Mesodermal cell (in vitro differentiated cells): Measurements from ENCODE around the gene MSRB1.

Experiments
- H3K27ac ChIP-seq: 2 replicates; pipeline ENCODE4 v1.7.0; 2013; ENCODE audit warnings: mild to moderate bottlenecking, low read depth, low read length, moderate library complexity; ENCODE audit not compliant: severe bottlenecking
- H3K36me3 ChIP-seq: 2 replicates; pipeline ENCODE4 v1.7.1; 2013; ENCODE audit warnings: mild to moderate bottlenecking, low read length, moderate library complexity; ENCODE audit not compliant: control insufficient read depth, insufficient read depth
- H3K4me1 ChIP-seq: one replicate; pipeline ENCODE4 v1.7.1; 2013; ENCODE audit warnings: mild to moderate bottlenecking, low read length; ENCODE audit not compliant: insufficient read depth, control insufficient read depth, poor library complexity, severe bottlenecking
- H3K4me3 ChIP-seq: 2 replicates; pipeline ENCODE4 v1.7.0; 2013; ENCODE audit warnings: low read length, control low read depth, mild to moderate bottlenecking; ENCODE audit not compliant: insufficient read depth, poor library complexity, severe bottlenecking; ENCODE audit errors: extremely low read depth
- H3K9me3 ChIP-seq: 2 replicates; pipeline ENCODE4 v1.7.1; 2013; ENCODE audit warnings: mild to moderate bottlenecking, low read length, moderate library complexity; ENCODE audit not compliant: control insufficient read depth
- WGBS, 2 experiments: methylation state at CpG; one replicate each; pipeline ENCODE4 v1.1.5; 2013; ENCODE audit warnings: missing lambda C conversion rate in 2 of 2; ENCODE audit not compliant: insufficient coverage in 2 of 2; 5-methylcytosine and 5-hydroxymethylcytosine counted together

MSRB1 gene

DNA sequence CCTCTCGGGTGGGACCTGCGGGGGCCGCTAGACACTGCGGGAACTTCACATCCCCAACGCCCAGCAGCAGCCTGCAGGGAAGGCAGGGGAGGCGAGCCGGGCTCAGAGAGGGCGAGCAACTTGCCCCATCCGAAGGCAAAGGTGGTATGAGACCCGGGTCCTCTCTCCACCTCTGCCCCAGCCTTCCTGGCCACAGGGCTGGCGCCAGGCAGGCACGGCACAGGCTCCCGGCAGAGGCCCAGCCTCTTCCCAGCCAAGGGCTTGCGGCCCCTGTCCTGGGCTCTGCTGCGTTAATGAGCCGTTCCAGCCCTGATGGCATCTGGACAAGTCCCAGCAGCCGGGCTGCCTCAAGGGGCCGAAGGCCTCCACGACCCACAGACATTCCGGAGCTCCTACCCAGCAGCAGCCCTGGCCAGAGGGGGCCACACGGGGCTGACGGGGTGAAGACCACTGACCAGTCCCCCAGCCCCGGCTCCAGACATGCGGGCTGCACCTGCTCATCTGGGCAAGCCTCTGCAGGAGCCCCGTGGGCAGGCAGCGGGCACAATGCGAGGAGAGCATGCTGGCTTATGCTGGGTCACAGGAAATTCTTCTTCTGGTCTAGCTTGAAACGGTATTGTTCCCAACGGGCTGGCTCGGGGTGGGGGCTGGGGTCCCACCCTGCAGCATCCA, 23.5 kb downstream of the MSRB1 start:
- Histone ChIP-seq H3K36me3 (no peaks in the 10 kb centered on the region), H3K9me3 (no peaks in the 10 kb centered on the region), H3K4me3 (no peak overlapping the region), H3K4me1 (peaks cover 4% of the 10 kb centered on the region), H3K27ac (no peak overlapping the region)
- WGBS, 2 experiments = 42 to 46% methylated on average over 27 to 28 of the region's 30 CpGs

DNA sequence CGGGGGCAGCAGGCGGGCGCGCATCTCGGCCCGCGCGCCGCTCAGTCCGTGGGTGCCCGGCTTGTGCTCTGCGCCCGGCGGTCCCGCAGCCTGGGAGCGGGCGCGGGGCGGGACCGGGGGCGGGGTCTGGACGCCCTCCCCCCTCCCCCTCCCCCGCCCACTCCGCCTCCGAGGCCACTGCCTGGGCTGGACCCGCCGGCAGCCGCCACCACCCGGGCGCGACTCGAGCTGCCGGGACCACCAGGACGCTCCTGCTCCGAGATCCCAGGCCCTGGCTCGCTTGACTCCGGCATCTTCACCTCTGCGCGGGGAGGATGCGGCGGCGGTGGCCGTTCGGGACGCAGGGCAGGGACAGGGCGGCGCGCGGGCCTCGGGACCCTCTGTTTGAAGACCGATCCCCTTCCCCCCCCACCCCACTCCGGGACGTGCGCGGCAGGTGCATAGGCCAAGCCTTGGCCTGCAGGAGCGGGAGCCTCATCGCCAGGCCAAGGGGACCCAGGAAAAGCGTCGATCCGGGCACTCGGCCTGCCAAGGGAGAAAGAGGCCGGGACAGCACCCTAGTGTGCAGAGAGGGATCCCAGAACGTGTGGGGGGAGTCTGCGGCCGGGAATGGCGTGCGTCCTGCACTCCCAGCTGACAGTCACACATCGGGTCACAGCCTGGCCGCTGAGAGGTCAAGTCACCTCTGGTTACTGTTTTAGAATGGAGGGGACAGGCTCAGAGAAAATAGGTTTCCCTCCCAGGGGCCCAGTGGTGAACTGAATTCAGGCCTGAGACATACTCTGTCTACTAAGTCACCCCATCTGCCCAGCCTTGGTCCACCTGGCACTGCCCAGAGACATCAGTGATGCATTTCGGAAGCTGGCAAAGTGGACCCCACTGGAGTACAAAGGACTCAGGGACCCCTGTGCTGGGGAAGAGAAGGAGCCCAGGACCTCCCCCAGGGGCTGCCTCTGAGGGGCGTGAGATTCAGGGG, 24.4 kb downstream of the MSRB1 start, which contains the start of gene HS3ST6:
Gene HS3ST6 (minus strand): TSS at position 65 of the 976 bp plus-strand sequence. CDS start 92 bp downstream, outside the sequence.
- Histone ChIP-seq H3K36me3 (no peaks in the 10 kb centered on the region), H3K9me3 (no peaks in the 10 kb centered on the region), H3K27ac (no peak within 1 kb of the TSS), H3K4me1 (peaks cover 4% of the 10 kb centered on the region), H3K4me3 (peak within 1 kb of the TSS; percentile 19)
- 8 to 10% methylated on average over 33 to 40 of the region's 71 CpGs for WGBS, 2 experiments

DNA sequence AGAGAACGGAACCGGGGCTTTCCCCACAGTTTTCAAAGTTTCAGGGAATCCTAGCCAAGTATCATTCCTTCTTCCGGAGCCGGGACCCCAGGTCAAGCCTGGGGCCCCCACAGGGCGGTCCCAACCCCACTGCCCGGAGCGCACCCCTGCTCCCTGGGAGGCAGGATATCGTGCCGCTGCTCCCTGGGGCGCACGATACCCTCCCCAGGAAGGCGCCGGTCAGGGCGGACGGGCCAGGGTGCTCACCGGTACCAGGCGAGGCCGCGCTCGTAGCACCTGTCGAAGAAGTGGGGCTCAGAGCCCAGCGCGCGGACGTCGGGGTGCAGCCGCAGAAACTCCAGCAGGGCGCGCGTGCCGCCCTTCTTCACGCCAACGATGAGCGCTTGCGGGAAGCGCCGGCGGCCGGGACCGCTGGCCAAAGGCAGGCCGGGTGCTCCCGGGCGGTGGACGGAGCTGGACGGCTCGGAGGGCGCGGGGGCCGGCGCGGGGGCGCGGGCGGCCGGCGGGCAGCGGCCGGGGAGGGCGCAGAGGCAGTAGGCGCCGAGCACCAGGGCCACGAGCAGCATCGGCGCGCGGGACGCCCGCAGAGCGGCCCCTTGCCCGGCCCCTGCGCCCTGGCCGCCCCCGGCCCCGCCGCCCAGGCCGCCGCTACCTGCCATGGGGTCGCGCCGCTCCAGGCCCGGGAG, 25.2 kb downstream of the MSRB1 start:
- Histone ChIP-seq H3K9me3 (no peaks in the 10 kb centered on the region), H3K4me3 (peak overlapping the region; percentile 19), H3K27ac (no peak overlapping the region), H3K36me3 (no peaks in the 10 kb centered on the region), H3K4me1 (peaks cover 6% of the 10 kb centered on the region)
- WGBS, 2 experiments = 3% methylated on average over 67 to 68 of the region's 81 CpGs

DNA sequence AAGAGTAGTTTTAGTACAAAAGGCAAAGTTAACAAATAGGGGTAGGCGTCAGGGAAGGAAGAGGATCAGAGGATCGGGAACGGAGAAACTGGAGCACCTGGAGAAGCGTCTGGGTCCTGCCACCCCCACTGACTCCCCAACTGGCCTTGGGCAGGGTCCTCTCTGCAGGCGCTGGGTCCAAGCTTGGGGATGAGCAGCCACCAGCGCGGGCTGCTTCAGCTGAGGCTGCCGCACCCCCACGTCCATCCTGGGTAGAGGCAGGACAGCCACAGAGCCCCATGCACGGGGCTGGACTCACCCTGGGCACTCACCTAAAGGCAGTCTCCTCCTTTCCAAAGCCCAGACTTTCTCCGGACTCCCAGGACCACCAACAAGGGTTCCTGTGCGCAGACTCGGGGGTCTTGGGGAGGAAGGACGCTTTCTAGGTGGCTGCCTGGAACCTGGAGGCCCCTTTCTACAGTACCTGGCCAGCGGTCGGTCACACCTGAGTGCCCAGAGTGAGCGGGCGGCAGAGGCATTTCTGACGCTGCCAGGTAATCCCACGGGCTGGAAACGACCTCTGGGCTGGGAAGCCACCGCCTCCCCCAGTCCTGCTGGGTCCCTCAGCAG, 25.8 kb downstream of the MSRB1 start:
- H3K4me1 ChIP-seq = peaks cover 6% of the 10 kb centered on the region
- no peaks in the 10 kb centered on the region for H3K9me3 ChIP-seq
- 7 to 16% methylated on average over 19 to 20 of the region's 22 CpGs for WGBS, 2 experiments
- no peak overlapping the region for H3K27ac ChIP-seq
- no peaks in the 10 kb centered on the region for H3K36me3 ChIP-seq
- no peak overlapping the region for H3K4me3 ChIP-seq

DNA sequence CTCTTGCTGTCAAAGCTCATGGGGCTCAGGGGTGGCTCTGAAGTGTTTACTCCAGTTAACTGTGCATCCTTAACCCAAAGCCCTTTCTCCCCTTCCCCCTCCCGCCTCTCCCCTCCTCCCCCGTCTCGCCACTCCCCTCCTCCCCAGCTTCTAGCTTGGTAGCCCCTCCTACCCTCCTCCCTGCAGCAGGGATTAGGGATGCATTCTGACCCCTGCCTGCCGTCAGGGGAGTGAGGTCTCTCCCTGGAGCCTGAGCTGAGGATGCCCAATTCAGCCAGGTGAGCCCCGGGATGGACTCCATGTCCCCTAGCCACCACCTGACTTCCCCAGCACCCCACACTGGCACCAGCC, 26.4 kb downstream of the MSRB1 start:
- Histone ChIP-seq H3K4me1 (peaks cover 6% of the 10 kb centered on the region), H3K36me3 (no peaks in the 10 kb centered on the region), H3K9me3 (no peaks in the 10 kb centered on the region), H3K4me3 (no peak overlapping the region), H3K27ac (no peak overlapping the region)
- WGBS, 2 experiments = 7% methylated on average over 3 of the region's 5 CpGs; no CpG with 5 or more reads in 1 of the 2 experiments

DNA sequence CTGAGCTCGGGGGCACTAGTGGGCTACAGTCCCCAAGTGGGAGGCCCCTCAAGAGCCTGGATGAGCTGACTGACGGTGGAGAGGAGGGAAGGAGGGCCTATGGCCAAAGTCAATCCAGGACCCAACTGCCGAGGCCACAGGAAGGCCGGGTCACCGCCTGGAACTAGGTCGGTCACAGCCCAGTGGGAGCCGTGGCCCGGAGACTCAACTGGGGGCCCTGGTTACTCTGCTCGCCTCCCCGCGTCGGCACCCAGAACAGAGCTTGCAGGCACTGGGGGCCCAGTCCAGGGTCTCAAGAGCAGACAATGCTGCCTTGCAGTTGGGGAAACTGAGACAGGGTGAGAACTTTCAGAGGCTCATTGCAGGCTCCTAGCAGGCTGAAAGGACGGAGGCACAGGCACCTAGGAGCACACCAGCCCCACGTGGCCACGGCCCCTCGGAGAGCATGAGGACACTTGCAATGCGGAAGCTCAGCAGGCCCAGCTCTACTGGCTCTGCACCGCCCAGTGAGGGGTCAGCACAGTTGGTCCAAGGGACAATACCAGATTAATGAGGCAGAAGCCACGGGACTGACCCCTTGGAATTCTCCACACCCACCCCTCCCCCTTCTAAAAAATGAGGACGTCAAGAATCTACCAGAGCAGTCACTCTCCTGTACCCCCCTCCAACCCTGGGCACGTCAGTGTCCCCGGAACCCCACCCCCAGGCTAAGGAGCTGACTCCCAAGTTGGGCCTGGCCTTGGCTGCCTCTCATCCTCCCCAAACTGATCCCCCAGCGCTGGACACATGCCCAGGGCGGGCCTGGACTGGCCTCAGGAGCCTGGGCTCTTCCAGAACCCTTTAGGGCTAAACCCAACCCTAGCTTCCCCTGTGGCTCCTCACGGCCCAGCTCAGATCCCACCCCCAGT, 27.0 kb downstream of the MSRB1 start:
- WGBS, 2 experiments = 70 to 77% methylated on average over 20 to 24 of the region's 25 CpGs
- H3K4me1 ChIP-seq = peaks cover 6% of the 10 kb centered on the region
- H3K27ac ChIP-seq = no peak overlapping the region
- H3K4me3 ChIP-seq = no peak overlapping the region
- H3K9me3 ChIP-seq = no peaks in the 10 kb centered on the region
- no peaks in the 10 kb centered on the region for H3K36me3 ChIP-seq

DNA sequence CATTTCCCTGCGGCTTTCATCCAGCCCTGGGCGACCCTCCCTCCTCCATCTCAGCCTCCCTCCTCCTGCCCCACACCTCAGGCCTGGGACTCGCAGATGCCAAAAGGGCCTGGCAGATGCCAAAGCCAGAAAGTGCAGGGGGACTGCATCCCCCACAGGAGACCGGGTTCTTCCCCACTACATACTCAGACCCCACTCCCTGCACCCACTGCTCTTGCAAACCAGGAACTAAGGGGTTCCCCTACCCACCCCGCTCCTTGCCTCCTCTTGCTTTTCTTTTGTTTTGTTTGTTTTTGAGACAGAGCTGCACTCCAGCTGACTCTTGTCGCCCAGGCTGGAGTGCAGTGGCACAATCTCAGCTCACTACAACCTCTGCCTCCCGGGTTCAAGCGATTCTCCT, 28.0 kb downstream of the MSRB1 start:
- 56 to 62% methylated on average over 4 of the region's 8 CpGs for WGBS, 2 experiments

DNA sequence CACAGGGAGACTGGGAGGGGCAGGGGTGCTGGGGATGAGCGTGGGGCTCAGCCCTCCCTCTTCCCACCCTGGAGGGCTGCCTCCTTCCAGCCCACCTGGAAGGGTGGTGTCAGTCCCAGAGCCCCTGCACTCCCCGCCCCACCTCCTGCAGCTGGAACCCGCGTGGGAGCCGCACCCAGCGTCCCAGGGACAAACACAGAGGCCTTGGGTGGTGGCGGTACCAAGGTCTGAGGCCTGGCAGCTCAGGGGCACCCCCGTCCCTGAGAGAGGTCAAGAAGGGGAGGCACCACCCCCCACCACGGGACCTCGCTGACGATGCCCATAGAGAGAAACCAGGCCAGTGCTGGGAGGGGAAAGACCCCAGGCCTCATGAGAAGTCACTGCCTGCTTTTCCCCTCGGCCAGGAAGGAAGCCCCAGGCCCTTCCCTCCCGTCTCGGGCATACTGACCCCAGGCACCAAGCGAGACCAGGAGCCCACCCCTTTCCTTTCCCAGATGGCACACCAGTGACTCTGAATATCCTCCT, 28.9 kb downstream of the MSRB1 start:
- H3K4me3 ChIP-seq = no peak overlapping the region
- H3K27ac ChIP-seq = no peak overlapping the region
- 68 to 72% methylated on average over 11 to 14 of the region's 15 CpGs for WGBS, 2 experiments
- H3K4me1 ChIP-seq = peaks cover 10% of the 10 kb centered on the region
- H3K9me3 ChIP-seq = no peaks in the 10 kb centered on the region
- H3K36me3 ChIP-seq = no peaks in the 10 kb centered on the region

More for the DNA sequence above, 28.0 kb downstream of the MSRB1 start:
- Histone ChIP-seq H3K27ac (no peak overlapping the region), H3K4me3 (no peak overlapping the region), H3K36me3 (no peaks in the 10 kb centered on the region), H3K4me1 (peaks cover 6% of the 10 kb centered on the region), H3K9me3 (no peaks in the 10 kb centered on the region)

DNA sequence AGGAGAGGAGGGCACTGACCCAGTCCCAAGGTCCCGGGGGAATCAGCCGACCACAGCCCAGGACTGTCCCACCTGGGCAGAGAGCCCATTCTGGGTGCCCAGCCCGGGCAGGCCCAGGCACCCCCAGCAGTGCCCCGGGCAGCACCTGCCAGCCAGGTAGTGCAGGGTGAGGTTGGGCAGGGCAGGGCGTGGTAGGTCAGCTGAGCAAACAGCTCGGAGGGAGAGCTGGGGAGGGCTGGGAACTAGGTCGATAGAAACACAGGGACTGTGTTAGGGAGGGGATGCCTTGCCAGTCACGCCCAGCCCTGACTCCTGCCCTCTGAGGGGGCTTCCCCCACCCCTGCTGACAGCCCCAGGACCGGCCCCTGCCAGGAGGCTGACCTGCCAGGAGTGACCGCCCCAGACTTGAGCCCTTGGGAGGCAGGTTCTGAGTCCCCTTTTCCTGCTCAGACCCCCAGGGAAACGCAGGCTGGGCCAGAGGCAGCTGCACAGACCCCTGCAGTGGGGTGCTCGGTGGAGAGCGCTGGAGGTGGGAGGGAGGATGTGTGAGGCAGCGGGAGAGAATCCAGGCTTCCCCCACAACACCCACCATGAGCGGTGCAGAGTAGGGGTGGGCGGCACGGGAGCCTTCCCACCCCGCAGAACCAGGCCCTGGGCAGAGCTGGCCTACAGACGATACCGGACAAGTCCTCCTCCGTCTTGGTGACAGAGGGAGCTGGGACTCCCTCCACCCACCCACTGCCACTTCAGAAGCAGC, 29.5 kb downstream of the MSRB1 start:
- Histone ChIP-seq H3K36me3 (no peaks in the 10 kb centered on the region), H3K9me3 (no peaks in the 10 kb centered on the region), H3K4me1 (peaks cover 10% of the 10 kb centered on the region), H3K4me3 (no peak overlapping the region), H3K27ac (no peak overlapping the region)
- 77 to 81% methylated on average over 9 to 12 of the region's 21 CpGs for WGBS, 2 experiments
